Measurements from ENCODE around the gene CLINT1.

The CLINT1 gene

GRCh38 chr5:157820593-157821252 is 38.2 kb downstream of the CLINT1 start:
- peak; percentile 18 for DNase-seq (ENCODE audit: low read depth)

- no peak for DNase-seq (ENCODE audit: low read depth)
Observed at GRCh38 chr5:157819502-157820115, 39.3 kb downstream of the CLINT1 start.

- no peak for DNase-seq (ENCODE audit: low read depth)
Observed at GRCh38 chr5:157818368-157818767, 40.6 kb downstream of the CLINT1 start.

GRCh38 chr5:157817928-157818327 is 41.0 kb downstream of the CLINT1 start:
- DNase-seq (ENCODE audit: low read depth): no peak

GRCh38 chr5:157817387-157817702 is 41.6 kb downstream of the CLINT1 start:
- DNase-seq (ENCODE audit: low read depth): no peak

GRCh38 chr5:157816682-157817386 is 42.1 kb downstream of the CLINT1 start:
- DNase-seq (ENCODE audit: low read depth): no peak

GRCh38 chr5:157812086-157812485 is 46.9 kb downstream of the CLINT1 start:
- DNase-seq (ENCODE audit: low read depth): no peak

- DNase-seq (ENCODE audit: low read depth): no peak
Observed at GRCh38 chr5:157808043-157808442, 50.9 kb downstream of the CLINT1 start.

- no peak for DNase-seq (ENCODE audit: low read depth)
Observed at GRCh38 chr5:157802736-157803135, 56.2 kb downstream of the CLINT1 start.

GRCh38 chr5:157800137-157800536 is 58.8 kb downstream of the CLINT1 start:
- no peak for DNase-seq (ENCODE audit: low read depth)

GRCh38 chr5:157799578-157799977 is 59.4 kb downstream of the CLINT1 start:
- DNase-seq (ENCODE audit: low read depth): no peak

GRCh38 chr5:157793301-157793700 is 65.6 kb downstream of the CLINT1 start:
- DNase-seq (ENCODE audit: low read depth): no peak

GRCh38 chr5:157785801-157786200 is 73.1 kb downstream of the CLINT1 start:
- DNase-seq (ENCODE audit: low read depth): no peak

GRCh38 chr5:157779221-157779620 is 79.7 kb downstream of the CLINT1 start:
- no peak for DNase-seq (ENCODE audit: low read depth)

GRCh38 chr5:157778121-157778805 is 80.7 kb downstream of the CLINT1 start:
- DNase-seq (ENCODE audit: low read depth): no peak

GRCh38 chr5:157772127-157772526 is 86.8 kb downstream of the CLINT1 start:
- DNase-seq (ENCODE audit: low read depth): no peak

GRCh38 chr5:157770665-157771064 is 88.3 kb downstream of the CLINT1 start:
- no peak for DNase-seq (ENCODE audit: low read depth)

GRCh38 chr5:157767689-157768088 is 91.3 kb downstream of the CLINT1 start:
- DNase-seq (ENCODE audit: low read depth): no peak

GRCh38 chr5:157766902-157767301 is 92.0 kb downstream of the CLINT1 start:
- DNase-seq (ENCODE audit: low read depth): no peak

GRCh38 chr5:157766442-157766841 is 92.5 kb downstream of the CLINT1 start:
- no peak for DNase-seq (ENCODE audit: low read depth)

GRCh38 chr5:157764531-157764930 is 94.4 kb downstream of the CLINT1 start:
- DNase-seq (ENCODE audit: low read depth): no peak

GRCh38 chr5:157761690-157762621 is 97.0 kb downstream of the CLINT1 start:
- DNase-seq (ENCODE audit: low read depth): no peak

Measured in HS-5 (cell line).